DMS114 treated with DMSO at 0.1 percent for 48 hours (cell line): Measurements from ENCODE around the gene UBE2L6.

Source experiments
- DNase-seq: peaks from one replicate; lab custom pipeline; 2025; ENCODE audit not compliant: unreplicated experiment; lab: John Stamatoyannopoulos, UW

The UBE2L6 gene

GRCh38 chr11:57530596-57531507 is 36.6 kb downstream of the UBE2L6 start, which contains the start of gene TIMM10:
TIMM10 (minus strand) TSS chr11:57530754; CDS start chr11:57530189, 565 bp downstream.
- peak; percentile 89 for DNase-seq

- no peak for DNase-seq
These were observed 37.3 kb downstream of the UBE2L6 start for GRCh38 chr11:57530215-57530595.

- DNase-seq = no peak
These were observed 38.5 kb downstream of the UBE2L6 start for GRCh38 chr11:57529012-57529411.

- peak; percentile 43 for DNase-seq
These were observed 40.3 kb downstream of the UBE2L6 start for GRCh38 chr11:57527056-57527631.

DNA sequence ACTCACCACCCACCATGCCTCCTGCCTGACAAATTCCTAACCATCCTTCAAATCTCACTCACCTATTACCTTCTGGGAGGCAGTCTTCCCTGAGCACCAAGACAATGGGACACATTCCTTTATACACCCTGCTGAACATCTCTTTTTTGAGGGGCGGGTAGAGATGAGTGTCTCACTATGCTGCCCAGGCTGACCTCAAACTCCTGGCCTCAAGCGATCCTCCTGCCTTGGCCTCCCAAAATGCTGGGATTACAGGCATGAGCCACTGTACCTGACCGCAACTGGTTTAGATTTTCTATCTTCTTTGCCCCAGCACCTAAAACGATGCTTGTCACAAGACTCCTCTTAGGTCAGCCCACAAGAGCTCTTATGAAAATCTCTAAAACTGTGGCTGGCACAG is 44.1 kb downstream of the UBE2L6 start:
- no peak for DNase-seq

GRCh38 chr11:57521116-57521515 is 46.4 kb downstream of the UBE2L6 start:
- DNase-seq = no peak

DNA sequence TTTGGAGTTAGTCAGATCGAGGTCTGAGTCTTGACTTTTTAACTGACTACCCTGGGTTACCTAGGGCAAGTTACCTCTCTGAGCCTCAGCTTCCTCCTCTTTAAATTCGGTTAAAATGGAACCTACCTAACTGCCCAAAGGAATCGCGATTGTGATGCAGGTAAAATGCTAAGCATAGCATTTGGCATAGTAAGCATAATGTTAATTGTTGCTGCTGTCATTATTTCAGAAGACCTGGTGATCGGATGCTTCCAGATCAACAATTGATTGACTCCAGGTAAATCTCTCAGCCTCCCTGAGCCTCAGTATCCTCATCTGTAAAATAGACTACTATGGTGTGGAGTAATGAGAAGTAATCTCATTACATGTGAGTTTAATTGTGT is 51.4 kb downstream of the UBE2L6 start:
- DNase-seq = no peak

GRCh38 chr11:57515332-57516060 is 52.0 kb downstream of the UBE2L6 start, which contains the start of gene SLC43A1:
SLC43A1 (minus strand) TSS chr11:57515702; CDS start chr11:57514111, 1,591 bp downstream.
- DNase-seq = no peak

GRCh38 chr11:57514538-57515331 is 52.7 kb downstream of the UBE2L6 start:
- no peak for DNase-seq

DNA sequence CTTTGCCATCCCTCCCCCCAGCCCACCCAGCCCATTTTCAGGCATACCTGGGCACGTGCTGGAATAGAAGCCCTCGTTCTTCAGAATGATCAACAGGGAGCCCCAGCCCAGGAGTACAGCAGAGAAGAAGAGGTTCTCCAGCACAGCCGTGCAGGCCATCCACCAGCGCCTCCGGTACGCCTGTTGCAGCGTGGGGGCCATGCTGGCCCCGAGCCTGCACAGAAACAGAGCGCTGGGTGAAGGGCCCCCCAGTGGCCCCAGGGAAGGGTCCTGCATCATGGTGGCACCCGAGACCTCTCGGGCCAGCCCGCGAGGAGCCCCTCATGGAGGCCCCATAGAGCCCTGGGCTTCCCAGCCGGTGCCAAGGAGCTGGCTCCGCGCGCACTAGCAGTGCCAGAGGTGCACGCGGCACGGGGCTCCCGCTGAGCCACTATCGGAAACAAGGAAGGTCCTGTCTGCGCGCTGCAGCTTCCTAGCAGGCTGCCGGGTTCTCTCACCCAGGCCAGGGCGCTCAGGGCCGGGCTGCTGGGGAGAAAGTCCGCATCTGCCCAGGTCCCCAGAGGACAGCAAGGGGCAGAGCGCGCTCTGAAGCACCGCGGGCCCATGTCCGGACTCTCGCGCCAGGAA is 53.4 kb downstream of the UBE2L6 start:
- no peak for DNase-seq

DNA sequence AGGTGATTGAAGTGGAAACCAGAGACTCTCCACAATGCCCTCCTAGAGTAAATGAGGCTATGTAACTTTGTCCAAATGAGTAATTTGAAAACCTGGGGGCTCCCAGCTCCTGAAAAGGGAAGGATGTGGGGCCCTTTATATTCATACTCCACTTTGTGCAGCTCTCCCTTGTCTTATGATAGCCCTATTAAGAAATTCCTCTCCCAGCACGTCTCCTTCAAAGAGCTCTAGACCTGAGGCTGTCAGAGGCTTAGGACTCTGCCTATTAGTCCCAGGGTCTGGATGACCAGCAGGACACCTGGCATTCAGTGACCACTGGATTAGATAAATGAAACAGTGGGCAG is 54.0 kb downstream of the UBE2L6 start:
- no peak for DNase-seq

DNA sequence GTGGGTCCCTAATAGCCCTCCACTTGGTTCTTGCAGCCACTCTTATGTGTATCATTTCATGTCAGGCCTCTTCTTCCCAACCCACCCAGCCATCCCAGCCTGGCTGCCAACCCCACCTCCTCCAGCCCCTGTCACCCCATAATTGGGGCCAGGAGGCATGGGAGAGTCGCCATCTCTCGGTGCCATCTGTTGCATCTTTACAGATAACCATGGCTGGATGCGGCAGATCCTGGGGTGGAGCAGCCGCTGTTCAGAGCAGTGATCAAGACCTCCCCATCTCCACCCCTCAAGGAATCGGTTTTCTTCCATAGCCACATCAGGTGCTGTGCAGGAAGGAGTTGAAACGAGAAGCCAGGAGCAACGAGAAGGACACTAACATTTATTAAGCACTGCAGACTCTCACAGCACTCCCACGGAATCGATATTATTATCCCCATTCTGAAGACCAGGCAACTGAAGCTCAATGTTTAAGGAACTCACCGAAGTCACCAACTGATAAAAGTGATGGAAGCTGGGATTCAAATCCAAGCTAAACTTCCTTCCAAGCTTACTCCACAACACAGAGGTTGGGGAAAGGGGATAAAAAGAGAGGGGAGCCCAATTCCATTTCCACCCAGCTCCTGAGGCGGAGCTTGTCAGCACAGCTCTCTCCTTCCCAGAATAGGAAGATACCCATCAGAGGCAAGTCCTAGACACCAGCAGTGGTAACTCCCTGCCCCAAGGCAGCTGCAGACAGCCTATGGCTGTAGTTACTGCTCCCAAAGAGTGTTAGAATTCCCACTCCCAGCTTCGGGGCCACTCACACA is 54.6 kb downstream of the UBE2L6 start:
- no peak for DNase-seq

DNA sequence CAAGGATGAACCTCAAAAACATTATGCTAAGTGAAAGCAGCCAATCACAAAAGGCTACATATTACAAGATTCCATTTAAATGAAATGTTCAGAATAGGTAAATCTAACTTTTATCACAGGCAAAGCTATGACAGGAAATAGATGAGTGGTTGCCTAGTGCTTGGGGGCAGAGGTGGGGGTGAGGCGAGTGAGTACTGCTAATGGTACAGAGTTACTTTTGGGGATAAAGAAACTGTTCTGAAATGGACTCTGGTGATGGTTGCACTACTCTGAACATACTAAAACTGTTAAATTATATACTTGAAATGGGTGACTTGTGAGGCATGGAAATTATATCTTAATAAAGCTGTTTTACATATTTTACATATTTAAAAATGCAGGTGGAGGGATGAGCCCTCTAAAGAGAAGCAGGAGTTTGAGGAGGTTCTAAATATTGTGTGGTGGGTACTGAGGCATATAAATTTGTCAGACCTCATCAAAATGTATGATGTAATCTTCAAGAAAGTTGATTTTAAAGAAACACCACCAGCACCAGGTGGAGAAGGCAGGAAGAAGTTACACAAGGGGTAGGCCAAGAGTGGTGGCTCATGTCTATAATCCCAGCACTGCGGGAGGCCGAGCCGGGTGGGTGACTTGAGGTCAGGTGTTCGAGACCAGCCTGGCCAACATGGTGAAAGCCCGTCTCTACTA is 55.6 kb downstream of the UBE2L6 start:
- DNase-seq = no peak

- no peak for DNase-seq
These were observed 58.9 kb downstream of the UBE2L6 start for GRCh38 chr11:57508341-57509170.

- no peak for DNase-seq
These were observed 61.0 kb downstream of the UBE2L6 start for GRCh38 chr11:57506522-57506921.

- DNase-seq = no peak
These were observed 63.0 kb downstream of the UBE2L6 start for GRCh38 chr11:57504511-57504910.

- no peak for DNase-seq
These were observed 64.6 kb downstream of the UBE2L6 start for GRCh38 chr11:57502870-57503269.

- no peak for DNase-seq
These were observed 65.1 kb downstream of the UBE2L6 start for GRCh38 chr11:57502376-57502775.
